Esophagus muscularis mucosa (tissue), 3 donors: ENCODE results near the gene DPH7.

Experiments used
- CTCF ChIP-seq, 3 experiments: fragments of 200-600 bp in 2 of 3; fragments of 450-650 bp in 1 of 3; sonication (generic) in 2 of 3; IDR thresholded peaks; one replicate each; pipeline ENCODE4 v1.5.1; 2017 to 2019; ENCODE audit warnings: antibody characterized with exemption in 3 of 3, mild to moderate bottlenecking in 2 of 3, moderate library complexity in 1 of 3
- POLR2A ChIP-seq: fragments of 450-650 bp; IDR thresholded peaks from one replicate; pipeline ENCODE4 v1.6.1; 2017; ENCODE audit warnings: antibody characterized with exemption, moderate library complexity, mild to moderate bottlenecking, low read depth

DNA sequence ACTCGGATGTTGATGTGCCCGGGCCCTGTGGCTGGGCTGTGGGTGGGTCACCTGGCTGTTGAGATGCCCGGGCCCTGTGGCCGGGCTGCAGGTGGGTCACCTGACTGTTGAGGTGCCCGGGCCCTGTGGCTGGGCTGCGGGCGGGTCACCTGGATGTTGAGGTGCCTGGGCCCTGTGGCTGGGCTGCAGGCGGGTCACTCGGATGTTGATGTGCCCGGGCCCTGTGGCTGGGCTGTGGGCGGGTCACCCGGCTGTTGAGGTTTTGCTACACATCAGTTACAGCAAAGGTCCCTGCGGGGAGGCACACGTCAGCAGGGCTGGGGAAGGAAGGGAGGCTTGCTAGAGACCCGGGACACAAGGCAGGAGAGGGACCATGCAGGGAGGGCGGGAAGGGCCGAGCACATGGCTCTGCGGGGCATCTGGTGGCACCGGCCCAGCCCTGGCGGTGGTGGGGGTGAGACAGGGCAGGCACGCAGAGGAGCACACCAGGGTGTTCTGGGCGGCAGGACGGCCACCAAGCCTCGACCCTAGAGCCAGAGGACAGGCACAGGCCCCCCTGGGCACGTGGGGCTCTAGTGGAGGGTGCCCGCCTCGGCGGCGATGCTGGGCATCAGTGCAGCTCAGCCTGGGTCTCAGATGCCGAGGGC, 63.9 kb downstream of the DPH7 start:
- no peak for TF ChIP-seq CTCF (IDR thresholded peaks at IDR 0.05)
- no peak for TF ChIP-seq POLR2A
